K562 (cell line): ENCODE measurements around the gene ATP4B. TPM values are rescaled to one million over a fixed set of nuclear protein-coding genes. Genes with fewer than 3 reads are reported as not detected.

Experiments
- ATAC-seq: fragments of 200-7000 bp; cut with Tn5 transposase; 3 replicates; pipeline ENCODE4 v1.9.1; 2020; ENCODE audit warnings: moderate library complexity
- BruUV-seq: library from RNA; stranded (reverse); fragments of 400-500 nt; replicated peaks from 2 replicates; lab custom pipeline; 2021; lab: Mats Ljungman, UMichigan
- CTCF ChIA-PET: fragments of 300-600 bp; formaldehyde crosslinking; extraction: SDS; loops from one replicate; lab custom pipeline; 2021; ENCODE audit warnings: low intra/inter-chr PET ratio; lab: Yijun Ruan, JAX
- POLR2A ChIA-PET: fragments of 300-600, 350-650 bp; sonication (Branson Sonifier 250); formaldehyde crosslinking; extraction: SDS; loops from one replicate; lab custom pipeline; 2021; ENCODE audit warnings: antibody characterized with exemption, inconsistent platforms; lab: Yijun Ruan, JAX
- DNase-seq, 4 experiments: peaks; one replicate each; pipeline versions ENCODE4 v3.0.0 to v3.0.0-alpha.2; 2011 to 2018; ENCODE audit warnings: low spot score in 3 of 4, mixed read lengths in 3 of 4; ENCODE audit errors: extremely low read depth in 1 of 4
- FAIRE-seq: peaks from 2 replicates; lab custom pipeline; 2011; peaks lifted over from hg19 to GRCh38; lab: Jason Lieb, UNC
- H2AFZ ChIP-seq: 2 replicates; pipeline ENCODE4 v1.6.0; 2011; ENCODE audit warnings: low read depth, low read length, control low read depth, inconsistent platforms
- H3K27ac ChIP-seq: fragments of 200-600 bp; 3 replicates; pipeline ENCODE4 v1.8.0; 2011; ENCODE audit warnings: low read depth, mild to moderate bottlenecking, control low read depth, inconsistent platforms, low read length, moderate library complexity, mixed read lengths; ENCODE audit errors: extremely low read depth
- H3K27me3 ChIP-seq, 2 experiments: fragments of 300-600 bp in 1 of 2; 2 replicates in 1 of 2; 3 replicates in 1 of 2; pipeline versions ENCODE4 v1.6.0 to v1.8.0; 2011; ENCODE audit warnings: inconsistent platforms in 2 of 2, low read length in 2 of 2, mild to moderate bottlenecking in 1 of 2, mixed read lengths in 1 of 2, moderate library complexity in 1 of 2; ENCODE audit not compliant: control insufficient read depth in 2 of 2, insufficient read depth in 2 of 2
- H3K36me3 ChIP-seq: fragments of 300-600 bp; 3 replicates; pipeline ENCODE4 v1.8.0; 2011; ENCODE audit warnings: mild to moderate bottlenecking, low read length, inconsistent platforms; ENCODE audit not compliant: control insufficient read depth, insufficient read depth
- H3K4me1 ChIP-seq, 2 experiments: fragments of 200-600 bp in 1 of 2; replicated peaks in 1 of 2; 2 replicates in 1 of 2; 3 replicates in 1 of 2; pipeline versions ENCODE4 v1.5.1 to v1.8.0; 2011; ENCODE audit warnings: inconsistent platforms in 2 of 2, low read length in 2 of 2, mild to moderate bottlenecking in 1 of 2, mixed read lengths in 1 of 2, moderate library complexity in 1 of 2; ENCODE audit not compliant: control insufficient read depth in 2 of 2, insufficient read depth in 2 of 2
- H3K4me2 ChIP-seq: 2 replicates; pipeline ENCODE4 v1.6.1; 2011; ENCODE audit warnings: low read length, control low read depth, inconsistent platforms, mixed read lengths; ENCODE audit not compliant: insufficient read depth
- H3K4me3 ChIP-seq: fragments of 200-600 bp; sonication (generic), shearing (Covaris generic); 2 replicates; pipeline ENCODE4 v1.5.1; 2016; ENCODE audit warnings: control low read depth, inconsistent platforms
- H3K79me2 ChIP-seq: fragments of 200-600 bp; 3 replicates; pipeline ENCODE4 v1.8.0; 2011; ENCODE audit warnings: low read length, inconsistent platforms; ENCODE audit not compliant: control insufficient read depth, insufficient read depth
- H3K9ac ChIP-seq, 2 experiments: 2 replicates each; pipeline versions ENCODE4 v1.6.0 to v1.6.1; 2011; ENCODE audit warnings: low read depth in 2 of 2, low read length in 2 of 2, control low read depth in 1 of 2, inconsistent platforms in 1 of 2, mild to moderate bottlenecking in 1 of 2, mixed read lengths in 1 of 2; ENCODE audit not compliant: insufficient read depth in 1 of 2
- H3K9me1 ChIP-seq: one replicate; pipeline ENCODE4 v1.6.0; 2011; ENCODE audit warnings: inconsistent platforms, mild to moderate bottlenecking, low read length, moderate library complexity; ENCODE audit not compliant: control insufficient read depth, insufficient read depth
- H3K9me3 ChIP-seq: replicated peaks from 2 replicates; pipeline ENCODE4 v1.5.1; 2011; ENCODE audit warnings: low read depth, low read length, inconsistent platforms; ENCODE audit not compliant: control insufficient read depth, insufficient read depth
- H4K20me1 ChIP-seq: replicated peaks from 2 replicates; pipeline ENCODE4 v1.6.1; 2011; ENCODE audit warnings: low read length, inconsistent platforms, mixed read lengths; ENCODE audit not compliant: control insufficient read depth, insufficient read depth
- MIER1 ChIP-seq: fragments of 450-650 bp; IDR thresholded peaks from 2 replicates; pipeline ENCODE4 v1.6.1; 2016; ENCODE audit warnings: antibody characterized with exemption, mild to moderate bottlenecking, low read depth
- PML ChIP-seq: IDR thresholded peaks from 2 replicates; pipeline ENCODE4 v1.6.1; 2012; ENCODE audit warnings: low read length, inconsistent platforms
- STAT6 ChIP-seq: sonication (generic); formaldehyde crosslinking; IDR thresholded peaks from 2 replicates; pipeline ENCODE4 v1.8.1; 2023; ENCODE audit warnings: mild to moderate bottlenecking, missing genetic modification reagents
- ZNF354B ChIP-seq: fragments of 250-450 bp; sonication (Bioruptor Pico); IDR thresholded peaks from 2 replicates; pipeline ENCODE4 v1.4.0; 2020
- ZNF696 ChIP-seq: fragments of 250-450 bp; sonication (Bioruptor Pico); conservative IDR thresholded peaks from 2 replicates; pipeline ENCODE4 v1.4.0; 2020; ENCODE audit warnings: mild to moderate bottlenecking, moderate library complexity
- WGBS: fragments of 100-300 bp; shearing (Covaris generic); methylation state at CpG from one replicate; pipeline ENCODE4 v1.1.6; 2016; ENCODE audit warnings: low coverage, mixed read lengths; ENCODE audit not compliant: insufficient coverage; ENCODE audit errors: missing lambda C conversion rate; 5-methylcytosine and 5-hydroxymethylcytosine counted together
- in situ Hi-C: fragments of 300-500 bp; cut with MboI; formaldehyde crosslinking; loops from 4 replicates; pipeline ENCODE4 v1.15.0; 2018; ENCODE audit warnings: inconsistent platforms, mixed read lengths
- intact Hi-C: fragments of 100-400 bp; cut with micrococcal nuclease; formaldehyde crosslinking; loops from 2 replicates; pipeline ENCODE4 v1.14.2; 2022
- polyA plus RNA-seq, 8 experiments: library from polyadenylated mRNA; depleted of rRNA in 4 of 8; stranded (reverse) in 5 of 8; unstranded in 3 of 8; fragments of >200 nt; fragmentation: Nextera tagmentation in 2 of 8; fragmentation: Illumina TruSeq in 1 of 8; extraction: Ambion mirVana in 2 of 8; extraction: Trizol in 1 of 8; gene quantifications; 2 replicates each; pipeline versions ENCODE4 v1.2.1 to v1.2.3, GENCODE V29; 2011 to 2014; ENCODE audit warnings: inconsistent platforms in 1 of 8, missing spikeins in 1 of 8
- total RNA-seq, 7 experiments: library from RNA; depleted of rRNA in 6 of 7; stranded (reverse); fragments of >200 nt in 6 of 7; fragmentation: Illumina TruSeq in 2 of 7; extraction: Trizol in 2 of 7; gene quantifications; 2 replicates each; pipeline versions ENCODE4 v1.2.1 to v1.2.3, GENCODE V29; 2011 to 2021; ENCODE audit warnings: low replicate concordance in 1 of 7
- TF ChIP-seq, protein P1 (sequence below): fragments of 450-650 bp; conservative IDR thresholded peaks from 2 replicates; pipeline ENCODE4 v1.6.1; 2016; ENCODE audit warnings: missing genetic modification characterization, low read depth, mild to moderate bottlenecking, control low read depth, missing compliant biosample characterization

ATP4B gene
- total and polyA plus RNA-seq, 9 of the 15 experiments (the other 6 are each of a cell fraction or from before 2014, with no cell fraction given): not detected

DNA sequence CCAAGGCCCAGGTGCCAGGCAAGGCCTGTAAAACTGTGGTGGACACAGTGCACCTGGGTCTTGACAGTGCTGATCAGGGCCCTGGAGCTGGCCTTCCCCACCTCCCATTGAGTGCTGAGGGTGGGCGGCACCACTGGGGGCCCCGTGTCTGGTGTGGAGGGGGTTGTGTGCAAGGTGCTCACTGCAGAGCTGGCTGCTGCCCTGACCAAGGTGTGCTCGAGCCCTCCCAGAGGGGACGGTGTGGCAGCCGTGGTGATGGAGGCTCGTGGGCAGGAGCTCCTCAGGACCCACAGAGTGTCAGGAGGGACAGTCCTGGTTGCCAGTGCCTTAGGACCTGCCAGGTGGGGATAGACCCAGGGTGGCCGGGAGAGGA lies 23.0 kb downstream of the ATP4B start:
- Histone ChIP-seq H3K9ac (no peak overlapping the region), H3K9me1 (no peaks in the 10 kb centered on the region), H3K79me2 (peaks cover 5% of the 10 kb centered on the region; the same call in 2 of the 3 replicates), H2AFZ (no peak overlapping the region), H3K27ac (no peak overlapping the region), H3K4me3 (no peak overlapping the region), H4K20me1 (no peaks in the 10 kb centered on the region), H3K36me3 (peaks cover 96% of the 10 kb centered on the region), H3K27me3 (no peaks in the 10 kb centered on the region), H3K4me1 (no peaks in the 10 kb centered on the region), H3K9me3 (no peaks in the 10 kb centered on the region; the same call in 1 of the 2 replicates), H3K4me2 (no peak overlapping the region)
- in situ Hi-C loops (no loop called here), intact Hi-C loops (no loop called here)
- BruUV-seq: no TSS peak
- TF ChIP-seq PML (no peak), ZNF696 (CRISPR knock-in tag) (no peak), ZNF354B (CRISPR knock-in tag) (no peak), MIER1 (no peak), STAT6 (no peak)
- TF ChIP-seq, protein P1, sequence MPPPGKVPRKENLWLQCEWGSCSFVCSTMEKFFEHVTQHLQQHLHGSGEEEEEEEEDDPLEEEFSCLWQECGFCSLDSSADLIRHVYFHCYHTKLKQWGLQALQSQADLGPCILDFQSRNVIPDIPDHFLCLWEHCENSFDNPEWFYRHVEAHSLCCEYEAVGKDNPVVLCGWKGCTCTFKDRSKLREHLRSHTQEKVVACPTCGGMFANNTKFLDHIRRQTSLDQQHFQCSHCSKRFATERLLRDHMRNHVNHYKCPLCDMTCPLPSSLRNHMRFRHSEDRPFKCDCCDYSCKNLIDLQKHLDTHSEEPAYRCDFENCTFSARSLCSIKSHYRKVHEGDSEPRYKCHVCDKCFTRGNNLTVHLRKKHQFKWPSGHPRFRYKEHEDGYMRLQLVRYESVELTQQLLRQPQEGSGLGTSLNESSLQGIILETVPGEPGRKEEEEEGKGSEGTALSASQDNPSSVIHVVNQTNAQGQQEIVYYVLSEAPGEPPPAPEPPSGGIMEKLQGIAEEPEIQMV: no peak
- ATAC-seq: no peak
- ChIA-PET CTCF (no interaction called here), POLR2A (no interaction called here)
- WGBS: 100% methylated on average over 1 of the region's 7 CpGs
- no peak for DNase-seq
- no peak for FAIRE-seq
